Measurements from ENCODE around the gene OLFML3.
"Not testable (repeated sequence)": the region's sequence is repeated elsewhere in the genome, so short reads cannot be mapped to it uniquely, and the experiment has no call there.

The OLFML3 gene

GRCh38 chr1:114009393-114009792 lies 30.1 kb downstream of the OLFML3 start:
- H3K27me3 ChIP-seq: peaks cover 0 to 8% of the 10 kb centered on the region in 2 donors
- no peak overlapping the region for H3K27ac ChIP-seq
- H3K4me1 ChIP-seq: no peaks in the 10 kb centered on the region
- no peaks in the 10 kb centered on the region for H3K9me3 ChIP-seq
- TF ChIP-seq CTCF (IDR thresholded peaks at IDR 0.05): no peak
- DNase-seq: no peak
- intact Hi-C loops (cut with DNase I; ENCODE audit: low total_unique reads): no loop called here
- H3K4me3 ChIP-seq: no peak overlapping the region
- no peaks in the 10 kb centered on the region for H3K36me3 ChIP-seq

DNA sequence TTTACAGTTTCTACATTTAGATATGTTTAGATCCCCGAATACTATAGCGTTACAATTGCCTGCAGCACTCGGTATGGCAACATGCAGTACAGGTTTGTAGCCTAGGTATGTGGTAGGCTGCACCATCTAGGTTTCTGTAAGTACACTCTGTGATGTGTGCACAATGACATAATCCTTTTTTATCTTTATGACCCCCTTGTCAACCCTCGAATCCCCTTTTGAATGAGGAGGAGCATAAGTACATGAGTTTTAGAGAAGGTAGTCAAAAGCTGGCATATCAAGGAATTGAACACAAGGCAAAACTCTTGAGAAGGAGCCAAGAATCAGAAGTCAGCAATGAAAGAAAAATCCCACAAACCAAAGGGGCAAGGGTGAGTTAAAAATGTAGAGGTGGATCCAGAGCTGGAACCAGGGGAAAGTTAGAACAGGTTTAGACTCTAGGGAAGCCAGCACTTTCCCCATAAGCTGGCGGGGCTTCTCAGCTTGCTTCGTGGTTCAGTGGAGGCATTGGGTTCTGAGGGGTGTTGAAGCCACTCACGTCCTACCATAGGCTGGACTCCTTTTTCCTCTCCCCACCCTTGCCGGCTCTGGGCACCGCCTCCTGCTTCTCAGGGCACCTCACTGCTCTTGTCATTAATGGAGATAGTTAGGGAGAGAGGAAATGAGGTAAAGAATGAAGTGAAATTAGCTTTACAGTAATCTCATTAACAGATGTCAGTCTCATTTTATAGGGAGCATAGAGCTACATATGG lies 31.3 kb downstream of the OLFML3 start:
- no peak for DNase-seq
- Histone ChIP-seq H3K4me3 (no peak overlapping the region), H3K27ac (no peak overlapping the region), H3K27me3 (no peaks in the 10 kb centered on the region), H3K36me3 (no peaks in the 10 kb centered on the region), H3K9me3 (no peaks in the 10 kb centered on the region), H3K4me1 (no peaks in the 10 kb centered on the region)
- intact Hi-C loops (cut with DNase I; ENCODE audit: low total_unique reads): no loop called here
- TF ChIP-seq CTCF (IDR thresholded peaks at IDR 0.05): no peak

- H3K36me3 ChIP-seq: no peaks in the 10 kb centered on the region
- no peak for TF ChIP-seq CTCF (IDR thresholded peaks at IDR 0.05)
- H3K4me1 ChIP-seq: no peaks in the 10 kb centered on the region
- no peak overlapping the region for H3K27ac ChIP-seq
- intact Hi-C loops (cut with DNase I; ENCODE audit: low total_unique reads): no loop called here
- no peak overlapping the region for H3K4me3 ChIP-seq
- DNase-seq: no peak
- no peaks in the 10 kb centered on the region for H3K27me3 ChIP-seq
- H3K9me3 ChIP-seq: no peaks in the 10 kb centered on the region
Measured at GRCh38 chr1:114011796-114012195, 32.5 kb downstream of the OLFML3 start.

GRCh38 chr1:114015075-114015474 lies 35.8 kb downstream of the OLFML3 start:
- H3K27me3 ChIP-seq: no peaks in the 10 kb centered on the region
- H3K4me3 ChIP-seq: no peak overlapping the region
- H3K4me1 ChIP-seq: no peaks in the 10 kb centered on the region
- H3K9me3 ChIP-seq: peaks cover 0 to 5% (median 0%) of the 10 kb centered on the region in 3 donors
- H3K27ac ChIP-seq: no peak overlapping the region
- H3K36me3 ChIP-seq: no peaks in the 10 kb centered on the region
- DNase-seq: no peak
- intact Hi-C loops (cut with DNase I; ENCODE audit: low total_unique reads): no loop called here
- TF ChIP-seq CTCF (IDR thresholded peaks at IDR 0.05): no peak

DNA sequence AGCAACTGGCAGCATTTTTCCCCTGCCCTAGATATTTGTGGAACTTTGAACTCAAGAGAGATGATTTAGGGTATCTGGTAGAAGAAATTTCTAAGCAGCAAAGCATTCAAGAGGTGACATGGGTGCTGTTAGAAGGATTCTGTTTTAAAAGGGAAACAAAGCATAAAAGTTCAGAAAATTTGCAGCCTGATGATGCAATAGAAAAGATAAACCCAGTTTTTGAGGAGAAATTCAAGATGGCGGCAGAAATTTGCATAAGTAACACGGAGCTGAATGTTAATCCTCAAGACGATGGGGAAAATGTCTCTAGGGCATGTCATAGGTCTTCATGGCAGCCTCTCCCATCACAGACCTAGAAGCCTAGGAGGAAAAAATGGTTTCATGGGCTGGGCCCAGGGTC lies 40.5 kb downstream of the OLFML3 start:
- H3K9me3 ChIP-seq; H3K27me3 ChIP-seq; H3K4me1 ChIP-seq; DNase-seq; H3K36me3 ChIP-seq; H3K4me3 ChIP-seq; H3K27ac ChIP-seq; intact Hi-C loops (cut with DNase I; ENCODE audit: low total_unique reads): not testable (repeated sequence)

GRCh38 chr1:114021665-114022099 lies 42.4 kb downstream of the OLFML3 start:
- DNase-seq: no peak
- intact Hi-C loops (cut with DNase I; ENCODE audit: low total_unique reads): no loop called here
- Histone ChIP-seq H3K9me3 (peaks cover 0 to 5% (median 0%) of the 10 kb centered on the region in 3 donors), H3K27me3 (no peaks in the 10 kb centered on the region), H3K36me3 (no peaks in the 10 kb centered on the region), H3K27ac (no peak overlapping the region), H3K4me3 (no peak overlapping the region), H3K4me1 (no peaks in the 10 kb centered on the region)
- no peak for TF ChIP-seq CTCF (IDR thresholded peaks at IDR 0.05)
